Left hindlimb (tissue), 1 donor: ENCODE results near the gene SRPX2.

Source experiments
- DNase-seq: peaks from one replicate; pipeline ENCODE4 v3.0.0-alpha.2; 2018

SRPX2 gene

DNA sequence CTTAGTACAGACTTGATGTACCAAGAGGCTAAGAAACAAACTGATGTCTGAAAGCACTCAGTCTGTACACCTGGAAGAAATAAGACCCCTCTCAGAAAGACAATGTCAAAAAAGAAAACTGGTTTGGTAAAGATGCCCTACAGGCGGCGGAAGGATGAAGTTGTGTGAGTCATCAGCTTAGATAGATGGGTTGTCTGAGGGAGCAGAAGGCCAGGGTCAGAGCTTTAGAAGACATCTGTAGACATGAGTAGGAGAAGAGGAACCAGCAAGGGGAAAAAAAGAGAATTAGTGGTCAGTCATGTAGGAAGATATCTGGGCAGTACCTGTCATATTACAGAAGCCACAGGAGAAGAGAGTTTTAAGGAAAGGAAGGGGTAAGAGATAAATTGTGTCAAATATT, 8.3 kb downstream of the SRPX2 start:
- no peak for DNase-seq

DNA sequence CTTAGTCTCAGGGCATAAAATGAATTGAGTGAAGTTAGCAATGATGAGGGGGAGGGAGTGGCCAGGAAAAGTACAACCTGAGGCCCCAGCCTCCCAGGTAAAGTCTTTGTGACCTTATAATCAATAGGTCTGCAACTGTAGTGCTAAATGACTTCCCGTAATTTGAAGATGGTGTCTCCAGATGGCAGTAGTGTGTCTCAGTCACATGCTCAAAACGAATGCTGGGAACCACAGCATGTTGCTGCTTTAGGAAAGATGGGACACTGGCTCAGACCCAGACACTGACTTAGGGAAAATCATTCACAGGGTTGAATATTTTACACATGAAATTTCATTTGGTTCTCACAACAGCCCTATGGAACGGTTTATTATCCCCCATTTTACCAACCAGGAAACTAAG, 10.3 kb downstream of the SRPX2 start:
- DNase-seq: no peak

DNA sequence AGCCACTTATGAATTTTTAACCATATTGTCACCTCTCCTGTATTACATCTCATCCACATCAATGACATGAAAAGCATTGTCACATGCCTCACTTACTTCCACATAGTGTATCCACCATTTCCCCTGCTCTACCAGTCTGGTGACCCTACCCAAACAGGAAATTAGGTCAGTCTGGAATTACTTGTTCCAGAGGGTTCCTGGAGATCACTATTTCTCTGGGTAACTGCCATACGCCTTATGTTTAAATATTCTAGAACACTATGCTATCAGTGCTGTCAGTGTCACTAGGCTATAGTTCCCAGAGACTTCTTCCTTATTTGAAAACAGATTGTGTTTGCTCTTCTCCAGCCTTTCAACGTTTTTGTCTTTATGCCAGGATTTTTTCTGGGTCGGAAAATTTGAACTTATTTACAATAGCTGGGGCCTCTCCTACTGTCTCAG, 15.0 kb downstream of the SRPX2 start:
- DNase-seq: no peak

- no peak for DNase-seq
Observed at GRCh38 chrX:100659431-100660137, 15.6 kb downstream of the SRPX2 start.

DNA sequence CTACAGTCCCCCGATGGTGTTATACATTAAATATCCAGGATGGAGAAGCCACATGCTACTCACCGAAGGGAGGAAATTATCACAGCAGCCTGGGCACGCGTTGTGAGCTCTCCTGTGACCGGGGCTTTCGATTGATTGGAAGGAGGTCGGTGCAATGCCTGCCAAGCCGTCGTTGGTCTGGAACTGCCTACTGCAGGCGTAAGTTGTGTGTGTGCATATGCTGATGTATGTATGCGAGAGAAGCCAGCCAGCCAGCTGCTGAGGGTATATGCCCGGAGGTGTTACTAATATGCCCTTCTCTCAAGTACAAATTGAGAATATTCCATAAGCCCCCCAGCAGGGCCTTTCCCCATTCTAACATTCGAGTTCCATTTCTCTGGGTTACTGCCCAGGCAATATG, 18.2 kb downstream of the SRPX2 start:
- DNase-seq: no peak

GRCh38 chrX:100662796-100663195, 18.8 kb downstream of the SRPX2 start:
- DNase-seq: no peak

GRCh38 chrX:100663642-100664041, 19.6 kb downstream of the SRPX2 start:
- DNase-seq: no peak

DNA sequence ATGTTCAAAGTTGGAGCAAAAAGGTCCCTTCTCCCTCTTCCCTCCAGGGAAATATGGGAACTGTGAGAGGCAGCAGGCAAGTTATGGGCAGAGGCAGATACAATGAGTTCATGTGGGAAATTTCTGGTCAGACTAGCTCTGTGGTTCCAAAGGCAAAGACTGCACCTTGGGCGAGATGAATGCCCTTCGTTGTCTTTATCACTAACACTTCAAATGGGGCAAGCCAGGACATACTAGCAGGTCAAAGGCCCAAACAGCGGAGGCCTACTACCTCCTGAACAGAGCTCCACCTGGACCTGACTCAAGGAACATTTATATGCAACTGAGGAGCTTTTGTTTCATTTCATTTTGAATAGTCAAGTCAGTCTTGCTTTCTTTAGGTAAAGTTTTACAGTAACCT, 29.0 kb downstream of the SRPX2 start:
- DNase-seq: no peak

- DNase-seq: no peak
Observed at GRCh38 chrX:100673397-100673953, 29.5 kb downstream of the SRPX2 start.

GRCh38 chrX:100674705-100675104, 30.7 kb downstream of the SRPX2 start:
- no peak for DNase-seq

GRCh38 chrX:100677611-100678181, 33.7 kb downstream of the SRPX2 start:
- no peak for DNase-seq

- DNase-seq: no peak
Observed at GRCh38 chrX:100680756-100681155, 36.8 kb downstream of the SRPX2 start.

DNA sequence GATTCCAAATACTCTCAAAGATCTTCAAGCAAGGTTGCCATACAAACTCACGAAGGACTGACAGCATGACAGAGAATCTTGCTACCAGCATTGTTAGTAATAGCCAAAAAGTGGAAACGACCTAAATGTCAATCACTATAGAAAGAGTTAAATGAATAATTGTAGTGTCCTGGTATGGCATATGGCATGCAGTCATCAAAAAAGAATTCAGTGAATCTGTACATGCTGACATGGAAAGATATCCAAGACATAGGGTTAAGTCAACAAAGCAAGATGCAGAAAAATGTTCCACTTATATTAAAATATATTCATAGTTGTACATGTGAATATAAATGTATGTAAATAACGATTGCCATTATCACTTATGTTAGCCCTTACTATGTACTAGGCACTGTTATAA, 37.6 kb downstream of the SRPX2 start:
- DNase-seq: no peak

DNA sequence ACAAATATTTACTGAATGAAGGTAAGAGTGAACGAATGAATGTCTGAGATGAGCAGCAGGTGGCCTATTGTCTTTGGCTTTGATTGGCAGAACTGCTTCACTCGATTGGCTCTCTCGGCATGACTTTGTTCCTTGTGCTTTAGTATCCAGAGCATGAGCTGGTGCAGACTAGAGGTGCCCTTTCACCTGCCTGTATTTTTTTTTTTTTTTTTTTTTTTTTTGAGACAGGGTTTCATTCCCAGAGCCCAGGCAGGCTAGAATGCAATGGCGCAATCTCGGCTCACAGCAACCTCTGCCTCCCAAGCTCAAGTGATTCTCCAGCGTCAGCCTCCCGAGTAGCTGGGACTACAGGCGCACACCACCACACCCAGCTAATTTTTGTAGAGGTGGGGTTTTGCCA, 38.9 kb downstream of the SRPX2 start:
- DNase-seq: no peak

DNA sequence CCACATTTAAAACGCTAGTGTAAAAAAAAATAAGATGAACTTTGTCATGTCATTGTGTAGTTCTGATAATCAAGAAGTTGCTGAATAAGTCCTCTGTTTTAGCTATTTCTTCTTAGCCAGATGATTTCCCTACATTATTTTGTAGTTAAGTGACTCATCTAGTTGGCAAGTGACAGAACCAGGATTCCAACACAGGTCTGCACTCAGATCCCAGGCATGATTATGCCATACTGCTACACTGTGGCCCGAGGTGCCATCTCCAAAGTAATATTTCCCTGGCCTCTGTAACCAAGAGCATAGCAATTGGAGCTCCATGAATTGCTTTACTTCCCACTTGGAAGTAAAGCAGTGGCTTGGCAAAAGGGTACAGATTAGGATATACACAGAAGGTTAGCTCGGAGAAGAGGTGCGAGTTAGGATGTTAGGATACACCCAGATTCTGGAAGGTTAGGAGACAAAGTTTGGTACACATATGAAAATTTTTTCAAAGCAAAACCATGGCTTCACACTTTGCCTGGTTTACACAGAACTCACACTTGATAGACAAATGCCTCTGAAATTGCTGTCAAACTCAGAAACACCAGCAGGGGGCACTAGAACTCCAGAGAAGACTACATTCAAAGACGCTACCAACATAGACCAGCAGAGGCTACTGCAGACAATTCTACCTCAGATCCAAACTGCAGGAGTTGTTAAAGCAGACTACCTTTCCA, 41.4 kb downstream of the SRPX2 start:
- DNase-seq: peak; percentile 57

GRCh38 chrX:100685997-100686305, 42.0 kb downstream of the SRPX2 start:
- DNase-seq: no peak

GRCh38 chrX:100687128-100687527, 43.1 kb downstream of the SRPX2 start:
- no peak for DNase-seq

- no peak for DNase-seq
Observed at GRCh38 chrX:100687546-100687945, 43.5 kb downstream of the SRPX2 start.

DNA sequence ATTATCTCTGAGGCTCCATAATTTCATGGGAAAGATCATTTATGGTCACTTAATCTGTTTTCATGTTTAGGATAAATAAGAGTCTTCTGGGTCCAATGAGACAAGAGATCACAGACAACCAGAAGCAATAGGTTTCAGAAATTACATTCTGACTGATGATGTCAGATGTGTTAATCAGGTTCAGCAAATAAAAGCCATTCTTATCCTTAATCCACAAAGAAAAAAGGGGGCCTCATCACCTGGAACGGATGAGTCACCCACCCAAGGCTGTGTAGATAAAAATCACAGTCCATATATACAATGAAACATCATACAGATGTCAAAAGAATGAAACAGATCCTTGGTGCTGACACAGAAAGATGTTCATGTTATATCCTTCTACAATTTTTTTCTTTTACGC, 51.3 kb downstream of the SRPX2 start:
- DNase-seq: no peak

GRCh38 chrX:100695991-100696390, 52.0 kb downstream of the SRPX2 start:
- no peak for DNase-seq

DNA sequence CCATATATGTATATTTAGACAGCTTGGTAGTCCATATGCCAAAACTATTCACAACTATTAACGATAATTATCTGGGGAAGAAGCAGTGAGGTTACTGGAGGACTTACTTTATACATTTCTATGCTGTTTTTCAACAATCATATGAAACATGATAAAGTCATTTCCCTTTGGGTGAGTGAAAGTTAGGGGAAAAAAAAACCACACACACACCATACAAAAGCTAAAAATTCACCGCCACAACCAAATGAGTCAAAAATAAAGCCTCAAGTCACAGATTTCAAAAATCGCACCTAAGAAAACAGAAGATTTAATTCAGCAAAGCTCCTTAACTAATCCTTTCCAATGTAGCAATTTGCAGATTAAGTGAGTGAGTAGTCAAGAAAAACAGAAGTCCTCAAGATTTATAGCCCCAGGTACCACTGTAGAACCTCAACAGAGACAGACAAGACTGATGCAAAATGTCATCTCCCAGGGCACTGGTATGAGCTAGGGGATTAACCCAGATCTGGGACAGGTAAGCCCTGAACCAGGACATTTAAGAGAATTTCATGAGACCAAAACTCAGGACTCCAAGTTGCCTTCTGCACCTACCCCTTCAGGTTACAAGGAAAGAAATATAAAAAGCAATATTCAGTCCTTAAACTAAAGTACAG, 52.8 kb downstream of the SRPX2 start:
- DNase-seq: no peak

GRCh38 chrX:100698551-100698950, 54.6 kb downstream of the SRPX2 start:
- no peak for DNase-seq

DNA sequence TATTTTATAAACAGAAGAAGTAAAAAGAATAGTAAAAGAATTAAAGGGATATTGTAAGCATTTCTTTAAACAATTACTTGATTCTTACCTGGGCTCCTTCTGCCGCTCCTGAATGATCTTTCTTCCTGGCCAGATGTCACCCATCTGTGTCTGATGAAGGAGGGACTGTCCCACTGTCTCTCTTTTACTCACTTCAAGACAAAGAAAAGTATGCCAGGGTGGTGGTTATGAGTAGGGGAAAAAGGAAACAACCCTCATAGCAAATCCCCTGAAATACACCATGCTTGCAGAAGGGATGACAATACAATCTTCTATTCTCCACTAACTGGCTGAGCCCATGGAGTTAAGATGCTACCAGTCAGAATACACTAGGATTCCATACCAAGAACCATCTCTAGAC, 56.8 kb downstream of the SRPX2 start:
- no peak for DNase-seq
